Ishikawa (cell line): ENCODE results near the gene BHLHA15.

Experiments used
- CEBPB ChIP-seq: IDR thresholded peaks from 2 replicates; pipeline ENCODE4 v1.6.1; 2012
- CREB1 ChIP-seq: IDR thresholded peaks from 2 replicates; pipeline ENCODE4 v1.6.1; 2012; ENCODE audit warnings: low read depth
- EGR1 ChIP-seq: IDR thresholded peaks from 2 replicates; pipeline ENCODE4 v1.6.1; 2012
- EP300 ChIP-seq: IDR thresholded peaks from 2 replicates; pipeline ENCODE4 v1.6.1; 2012; ENCODE audit warnings: borderline replicate concordance
- FOXM1 ChIP-seq: IDR thresholded peaks from 2 replicates; pipeline ENCODE4 v1.6.1; 2012; ENCODE audit warnings: low read depth, borderline replicate concordance
- NFIC ChIP-seq: IDR thresholded peaks from 2 replicates; pipeline ENCODE4 v1.6.1; 2012
- RAD21 ChIP-seq: IDR thresholded peaks from 2 replicates; pipeline ENCODE4 v1.6.1; 2012; ENCODE audit warnings: low read depth
- TAF1 ChIP-seq: IDR thresholded peaks from 2 replicates; pipeline ENCODE4 v1.6.1; 2012; ENCODE audit warnings: low read depth, mild to moderate bottlenecking
- TCF12 ChIP-seq: IDR thresholded peaks from 2 replicates; pipeline ENCODE4 v1.6.1; 2012; ENCODE audit warnings: low read depth
- TEAD4 ChIP-seq: IDR thresholded peaks from 2 replicates; pipeline ENCODE4 v1.6.1; 2012
- YY1 ChIP-seq: IDR thresholded peaks from 2 replicates; pipeline ENCODE4 v1.6.1; 2012; ENCODE audit warnings: low read depth
- ZBTB7A ChIP-seq: IDR thresholded peaks from 2 replicates; pipeline ENCODE4 v1.6.1; 2012; ENCODE audit warnings: low read depth
- TF ChIP-seq, protein P1 (sequence below): IDR thresholded peaks from 2 replicates; pipeline ENCODE4 v1.6.1; 2012
- TF ChIP-seq, protein P2 (sequence below): IDR thresholded peaks from 2 replicates; pipeline ENCODE4 v1.6.1; 2012; ENCODE audit warnings: low read depth, mild to moderate bottlenecking
- TF ChIP-seq, protein P3 (sequence below): IDR thresholded peaks from 2 replicates; pipeline ENCODE4 v1.6.1; 2012

BHLHA15 gene

DNA sequence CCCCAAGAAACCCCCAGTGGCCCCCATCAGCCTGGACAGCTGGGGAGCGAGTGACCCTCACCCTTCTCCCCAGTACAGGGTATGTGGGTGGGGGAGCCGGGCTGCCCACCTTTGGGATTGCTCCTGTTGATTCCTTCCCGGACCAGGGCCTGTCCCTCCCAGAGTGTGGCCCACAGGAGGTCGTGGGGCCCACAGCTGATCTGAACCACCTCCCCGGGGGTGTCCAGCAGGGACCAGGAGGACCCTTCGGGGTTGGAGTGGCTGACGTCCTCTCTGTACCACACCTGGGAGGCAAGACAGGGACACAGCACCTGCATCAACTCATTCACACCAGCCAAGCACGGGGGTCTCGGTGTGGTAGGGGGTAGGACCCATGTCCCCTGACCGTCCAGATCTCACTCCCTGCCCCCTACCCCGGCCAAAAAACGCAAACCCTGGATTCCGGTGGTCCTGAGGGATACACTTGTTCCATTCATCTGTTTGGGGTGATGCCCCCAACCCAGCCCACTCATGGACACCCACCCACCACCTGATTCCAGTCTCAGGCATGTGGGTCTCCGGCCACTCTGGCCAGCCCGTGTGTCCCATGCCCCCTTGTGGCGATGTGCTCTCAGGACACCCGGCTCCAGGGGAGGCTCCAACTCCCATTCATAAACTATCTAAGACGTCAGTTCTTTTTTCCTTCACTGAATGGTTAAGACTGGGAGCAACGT lies 29.9 kb downstream of the BHLHA15 start:
- peak; percentile 78 for TF ChIP-seq RAD21
- TF ChIP-seq, protein P1, sequence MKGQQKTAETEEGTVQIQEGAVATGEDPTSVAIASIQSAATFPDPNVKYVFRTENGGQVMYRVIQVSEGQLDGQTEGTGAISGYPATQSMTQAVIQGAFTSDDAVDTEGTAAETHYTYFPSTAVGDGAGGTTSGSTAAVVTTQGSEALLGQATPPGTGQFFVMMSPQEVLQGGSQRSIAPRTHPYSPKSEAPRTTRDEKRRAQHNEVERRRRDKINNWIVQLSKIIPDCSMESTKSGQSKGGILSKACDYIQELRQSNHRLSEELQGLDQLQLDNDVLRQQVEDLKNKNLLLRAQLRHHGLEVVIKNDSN = no peak

DNA sequence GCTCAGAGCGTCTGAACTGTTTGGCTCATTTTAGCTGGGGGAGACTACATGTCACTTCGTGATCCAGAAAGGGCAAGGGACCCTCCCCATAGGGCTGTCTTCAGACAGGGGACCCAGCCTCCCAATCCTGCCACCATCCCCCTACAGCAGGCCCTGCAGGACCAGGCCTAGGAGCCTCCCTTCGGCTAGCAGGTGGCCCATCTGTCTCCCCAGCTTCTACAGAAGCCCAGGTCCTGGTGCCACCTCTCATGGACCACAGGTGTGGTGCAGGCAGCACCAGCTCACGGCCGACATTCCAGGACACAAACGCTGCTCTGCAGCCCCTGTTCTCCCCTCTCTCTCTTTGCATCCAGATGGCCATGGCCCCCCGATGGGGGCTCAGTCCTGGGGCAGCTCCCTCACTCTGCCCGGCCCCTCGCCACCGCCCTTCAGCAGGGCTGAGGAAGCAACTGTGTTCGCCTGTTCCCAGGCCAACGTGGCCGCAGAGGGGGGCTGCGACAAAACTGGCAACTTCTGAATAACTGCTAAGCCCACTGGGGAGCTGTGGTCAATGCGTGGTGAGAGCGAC lies 30.5 kb downstream of the BHLHA15 start:
- TF ChIP-seq FOXM1 (no peak), NFIC (no peak), EGR1 (no peak), RAD21 (no peak), YY1 (no peak), ZBTB7A (no peak), TEAD4 (no peak), CEBPB (no peak), TAF1 (no peak), TCF12 (no peak), EP300 (no peak), CREB1 (no peak)
- TF ChIP-seq, protein P2, sequence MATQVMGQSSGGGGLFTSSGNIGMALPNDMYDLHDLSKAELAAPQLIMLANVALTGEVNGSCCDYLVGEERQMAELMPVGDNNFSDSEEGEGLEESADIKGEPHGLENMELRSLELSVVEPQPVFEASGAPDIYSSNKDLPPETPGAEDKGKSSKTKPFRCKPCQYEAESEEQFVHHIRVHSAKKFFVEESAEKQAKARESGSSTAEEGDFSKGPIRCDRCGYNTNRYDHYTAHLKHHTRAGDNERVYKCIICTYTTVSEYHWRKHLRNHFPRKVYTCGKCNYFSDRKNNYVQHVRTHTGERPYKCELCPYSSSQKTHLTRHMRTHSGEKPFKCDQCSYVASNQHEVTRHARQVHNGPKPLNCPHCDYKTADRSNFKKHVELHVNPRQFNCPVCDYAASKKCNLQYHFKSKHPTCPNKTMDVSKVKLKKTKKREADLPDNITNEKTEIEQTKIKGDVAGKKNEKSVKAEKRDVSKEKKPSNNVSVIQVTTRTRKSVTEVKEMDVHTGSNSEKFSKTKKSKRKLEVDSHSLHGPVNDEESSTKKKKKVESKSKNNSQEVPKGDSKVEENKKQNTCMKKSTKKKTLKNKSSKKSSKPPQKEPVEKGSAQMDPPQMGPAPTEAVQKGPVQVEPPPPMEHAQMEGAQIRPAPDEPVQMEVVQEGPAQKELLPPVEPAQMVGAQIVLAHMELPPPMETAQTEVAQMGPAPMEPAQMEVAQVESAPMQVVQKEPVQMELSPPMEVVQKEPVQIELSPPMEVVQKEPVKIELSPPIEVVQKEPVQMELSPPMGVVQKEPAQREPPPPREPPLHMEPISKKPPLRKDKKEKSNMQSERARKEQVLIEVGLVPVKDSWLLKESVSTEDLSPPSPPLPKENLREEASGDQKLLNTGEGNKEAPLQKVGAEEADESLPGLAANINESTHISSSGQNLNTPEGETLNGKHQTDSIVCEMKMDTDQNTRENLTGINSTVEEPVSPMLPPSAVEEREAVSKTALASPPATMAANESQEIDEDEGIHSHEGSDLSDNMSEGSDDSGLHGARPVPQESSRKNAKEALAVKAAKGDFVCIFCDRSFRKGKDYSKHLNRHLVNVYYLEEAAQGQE = no peak
- TF ChIP-seq, protein P1 = no peak
- TF ChIP-seq, protein P3, sequence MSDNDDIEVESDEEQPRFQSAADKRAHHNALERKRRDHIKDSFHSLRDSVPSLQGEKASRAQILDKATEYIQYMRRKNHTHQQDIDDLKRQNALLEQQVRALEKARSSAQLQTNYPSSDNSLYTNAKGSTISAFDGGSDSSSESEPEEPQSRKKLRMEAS = no peak

DNA sequence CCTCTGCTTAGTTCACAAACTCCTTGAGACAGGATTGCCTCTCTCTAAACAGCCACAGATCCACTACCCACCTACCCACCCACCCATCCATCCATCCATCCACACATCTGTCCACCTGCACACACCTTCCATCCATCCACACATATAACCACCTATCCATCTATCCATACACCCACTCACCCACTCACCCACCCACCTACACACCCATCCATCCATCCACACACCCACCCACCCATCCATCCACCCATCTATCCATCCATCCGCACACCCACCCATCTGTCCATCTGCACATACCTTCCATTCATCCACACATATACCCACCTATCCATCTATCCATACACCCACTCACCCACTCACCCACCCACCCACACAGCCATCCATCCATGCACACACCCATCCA lies 31.1 kb downstream of the BHLHA15 start:
- TF ChIP-seq EGR1 (no peak), ZBTB7A (no peak), CREB1 (no peak), EP300 (no peak), CEBPB (no peak)

DNA sequence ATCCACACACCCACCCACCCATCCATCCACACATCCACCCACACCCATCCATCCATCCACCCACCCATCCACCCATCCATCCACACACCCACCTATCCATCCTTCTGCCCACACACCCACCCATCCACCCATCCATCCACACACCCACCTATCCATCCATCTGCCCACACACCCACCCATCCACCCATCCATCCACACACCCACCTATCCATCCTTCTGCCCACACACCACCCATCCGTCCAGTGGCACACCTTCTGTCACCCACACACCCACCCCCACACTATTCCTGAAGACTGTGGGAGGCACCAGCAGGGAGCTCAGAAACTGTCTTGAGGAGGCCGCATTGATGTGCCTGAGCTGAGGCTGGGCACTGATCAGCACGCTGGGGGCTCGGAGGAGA lies 31.7 kb downstream of the BHLHA15 start:
- TF ChIP-seq, protein P1 = no peak
- TF ChIP-seq YY1 (no peak), RAD21 (no peak), TEAD4 (no peak)
- TF ChIP-seq, protein P2 = no peak
- TF ChIP-seq, protein P3 = no peak

DNA sequence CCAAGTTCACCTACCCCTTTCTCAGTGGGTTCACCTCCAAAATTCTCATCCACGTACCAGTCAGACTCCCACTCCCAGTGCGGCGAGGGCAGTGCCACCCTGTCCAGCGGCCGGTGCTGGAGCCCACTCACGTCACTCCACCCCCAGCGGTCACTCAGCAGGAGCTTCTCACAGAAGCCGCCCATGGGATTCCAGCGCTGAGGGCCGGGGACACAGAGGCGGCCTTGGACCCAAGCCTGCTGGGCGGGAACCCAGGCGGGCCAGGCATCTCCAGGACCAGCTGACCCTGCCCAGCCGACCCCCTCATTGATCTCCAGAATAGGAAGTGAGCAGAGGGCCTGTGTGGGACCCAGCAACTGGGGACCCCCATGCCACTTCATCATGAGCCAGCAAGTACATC lies 33.6 kb downstream of the BHLHA15 start:
- TF ChIP-seq NFIC (no peak), EGR1 (no peak), TCF12 (no peak), CEBPB (no peak), FOXM1 (no peak), EP300 (no peak)
- TF ChIP-seq, protein P2 = no peak
